ENCODE measurements around the gene MESP2.

Gene MESP2

DNA sequence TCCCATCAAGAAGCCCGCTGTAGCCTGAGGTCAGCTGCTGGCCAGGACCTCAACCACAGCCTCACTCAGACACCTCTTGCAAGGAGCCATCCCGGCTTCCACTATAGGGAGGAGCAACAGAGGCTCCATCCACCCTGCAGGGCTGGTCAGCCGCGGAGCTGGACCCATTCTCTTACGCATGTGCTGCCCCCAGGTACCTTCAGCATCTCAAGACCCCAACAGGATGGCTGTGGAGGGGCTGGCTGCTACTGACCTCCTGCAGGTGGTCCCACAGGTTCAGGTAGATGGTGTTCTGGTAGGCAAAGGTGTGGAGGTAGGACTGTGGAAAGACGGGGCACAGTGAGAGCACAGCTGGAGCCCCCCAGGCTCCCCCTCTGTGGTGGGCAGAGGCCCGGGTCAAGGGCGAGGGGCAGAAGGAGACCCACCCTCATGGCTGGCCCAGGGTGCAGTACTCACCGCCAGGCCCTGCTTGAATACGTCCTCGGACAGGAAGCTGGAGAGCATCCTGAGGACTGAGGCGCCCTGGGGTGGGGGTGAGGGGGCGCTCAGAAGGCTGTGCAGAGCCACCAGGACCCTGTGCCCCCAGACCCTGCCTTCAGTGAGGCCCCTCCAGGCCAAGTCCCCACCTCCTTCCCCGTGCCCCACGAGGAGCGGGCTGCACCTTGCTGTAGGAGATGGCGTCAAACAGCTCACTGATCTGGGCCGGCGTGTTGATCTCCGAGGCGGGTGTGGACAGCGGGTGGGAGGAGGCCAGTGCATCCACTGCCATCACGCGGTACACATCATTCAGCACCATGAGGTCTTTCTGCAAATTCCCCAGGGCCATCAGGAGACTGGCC is 27.1 kb downstream of the MESP2 start:
- no peak for DNase-seq

DNA sequence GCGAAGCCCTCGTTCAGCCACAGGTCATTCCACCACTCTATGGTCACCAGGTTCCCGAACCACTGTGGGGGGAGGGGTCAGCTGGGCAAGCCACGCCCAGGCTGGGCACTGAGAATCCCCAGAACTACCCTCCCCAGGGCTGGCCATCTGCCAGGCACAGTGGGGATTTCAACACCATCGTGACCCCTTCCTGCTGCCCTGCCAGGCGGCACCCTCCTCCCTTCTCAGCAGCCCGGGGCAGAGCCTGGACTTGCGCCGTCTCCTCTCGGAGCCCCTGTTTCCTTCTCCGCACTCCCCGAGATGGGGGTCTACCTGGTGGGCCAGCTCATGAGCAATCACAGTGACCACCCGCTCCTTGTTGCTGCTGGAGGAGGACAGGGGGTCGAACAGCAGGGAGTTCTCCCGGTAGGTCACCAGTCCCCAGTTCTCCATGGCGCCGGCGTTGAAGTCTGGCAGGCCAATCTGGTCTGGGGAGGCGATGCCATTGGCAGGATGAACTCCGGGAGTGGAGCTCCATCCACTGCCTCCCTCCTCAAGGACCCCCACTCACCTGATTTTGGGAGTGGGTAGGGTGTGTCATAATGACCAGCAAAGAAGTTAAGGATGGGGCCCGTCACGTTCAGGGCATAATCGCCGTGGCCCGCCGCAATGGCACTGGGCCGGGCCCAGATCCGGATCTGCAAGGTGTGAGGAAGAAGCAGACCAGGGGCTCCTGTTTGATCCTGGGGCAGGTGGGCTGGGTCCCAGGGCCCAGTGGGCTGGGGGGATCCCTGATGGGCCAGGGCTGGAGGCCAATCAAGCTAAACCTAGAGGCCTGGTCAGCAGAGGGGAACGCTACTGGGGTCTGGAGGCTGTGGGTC is 28.0 kb downstream of the MESP2 start:
- no peak for DNase-seq

DNA sequence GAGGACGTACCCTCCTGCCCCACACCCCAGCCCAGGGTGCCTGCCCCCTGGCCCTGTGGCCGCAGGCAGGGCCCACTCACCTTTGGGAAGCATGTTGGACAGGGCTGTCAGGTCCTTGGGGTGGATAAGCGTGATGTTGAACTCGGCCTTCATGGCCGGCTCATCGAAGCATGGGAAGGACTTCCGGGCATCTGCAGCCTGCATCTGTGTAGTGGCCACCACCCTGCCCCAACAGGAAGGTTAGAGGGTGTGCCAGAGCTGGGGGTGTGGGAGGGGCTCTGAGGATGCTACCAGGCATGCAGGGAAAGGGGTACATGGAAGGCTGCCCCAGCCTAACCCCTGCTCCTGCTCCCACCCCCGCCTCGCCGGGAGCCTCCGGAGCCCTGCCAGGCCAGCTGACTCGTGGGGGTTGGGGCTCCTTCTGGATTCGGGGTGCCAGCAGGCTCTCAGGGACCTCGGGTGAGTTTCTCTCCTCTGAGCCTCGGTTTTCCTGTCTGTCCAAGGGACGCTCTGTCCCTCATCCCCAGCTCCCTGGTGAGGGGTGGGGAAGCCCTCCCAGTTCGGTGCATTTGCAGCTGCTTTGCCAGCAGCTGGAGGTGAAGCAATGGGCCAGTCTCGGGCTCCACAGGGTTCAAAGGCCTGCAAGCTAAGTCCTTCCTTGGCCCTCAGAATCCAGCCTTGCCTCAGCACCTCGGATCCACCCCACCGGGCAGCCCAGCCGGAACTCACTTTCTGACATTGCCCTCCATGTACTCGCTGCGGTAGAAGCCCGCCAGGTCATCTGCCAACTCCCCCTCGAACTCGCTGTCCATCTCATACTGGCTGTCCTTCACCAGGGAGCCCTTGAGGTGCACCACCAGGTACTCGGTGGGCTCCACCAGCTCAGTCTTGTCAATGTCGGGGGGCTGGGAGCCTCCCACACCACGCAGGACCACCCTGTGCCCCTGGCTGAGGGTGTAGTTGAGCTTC is 29.4 kb downstream of the MESP2 start:
- no peak for DNase-seq

DNA sequence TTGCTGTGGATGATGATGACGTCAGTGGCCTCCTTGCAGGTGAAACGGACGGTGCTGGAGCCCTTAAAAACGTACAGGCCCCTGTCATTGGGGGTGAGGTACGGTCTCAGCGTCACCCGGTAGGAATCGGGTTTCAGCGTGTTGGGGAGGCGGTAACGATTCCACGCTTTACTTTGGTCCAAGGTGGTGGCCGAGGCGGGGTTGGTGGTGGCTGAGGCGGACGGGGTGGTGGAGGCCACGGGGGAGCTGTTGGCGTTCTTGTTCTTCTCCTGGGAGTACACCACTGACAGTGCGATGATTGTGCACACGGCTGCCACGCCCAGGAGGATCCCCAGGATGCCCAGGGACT is 30.1 kb downstream of the MESP2 start:
- no peak for DNase-seq

DNA sequence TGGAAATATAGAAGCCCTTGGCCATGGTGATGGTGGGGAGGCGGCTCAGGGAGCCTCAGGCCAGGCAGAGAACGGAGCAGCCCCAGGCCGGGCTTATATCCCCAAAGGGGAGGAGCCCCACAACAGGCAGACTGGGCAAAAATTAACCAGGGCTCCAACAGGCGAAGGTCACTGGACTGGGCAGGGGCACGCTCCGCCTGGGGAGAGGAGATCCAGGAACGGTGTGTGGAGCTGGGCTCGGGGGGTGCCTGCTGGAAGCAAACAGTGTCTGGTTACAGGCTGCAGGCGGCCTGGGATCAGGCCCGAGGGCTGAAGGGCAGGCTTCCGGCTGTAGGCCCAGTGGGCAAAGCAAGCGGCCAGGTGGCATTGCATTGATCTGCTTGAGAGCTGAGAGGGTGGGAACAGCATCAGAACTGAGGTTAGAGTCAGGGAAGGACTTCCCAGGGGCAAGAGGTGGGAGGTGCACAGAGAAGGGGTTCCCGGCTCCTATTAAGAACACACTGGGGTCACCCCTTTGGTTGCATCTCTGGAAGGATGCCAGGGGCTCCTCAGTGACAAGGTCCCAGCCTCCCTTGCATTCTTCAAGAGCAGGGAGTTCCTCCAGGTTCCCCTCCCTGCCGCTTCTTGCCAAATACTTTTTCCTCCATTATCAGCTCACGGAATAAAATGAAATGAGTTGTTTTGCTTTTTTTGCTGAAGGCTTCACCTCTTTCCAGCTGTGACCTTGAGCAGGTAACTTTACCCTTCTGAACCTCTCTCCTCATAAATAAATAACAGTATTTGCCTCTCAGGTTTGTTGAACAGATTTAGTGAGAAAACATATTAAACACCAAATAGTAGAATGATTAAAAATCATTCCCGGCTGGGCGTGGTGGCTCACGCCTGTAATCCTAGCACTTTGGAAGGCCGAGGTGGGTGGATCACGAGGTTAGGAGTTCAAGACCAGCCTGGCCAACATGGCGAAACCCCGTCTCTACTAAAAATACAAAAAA is 30.7 kb downstream of the MESP2 start:
- no peak for DNase-seq

DNA sequence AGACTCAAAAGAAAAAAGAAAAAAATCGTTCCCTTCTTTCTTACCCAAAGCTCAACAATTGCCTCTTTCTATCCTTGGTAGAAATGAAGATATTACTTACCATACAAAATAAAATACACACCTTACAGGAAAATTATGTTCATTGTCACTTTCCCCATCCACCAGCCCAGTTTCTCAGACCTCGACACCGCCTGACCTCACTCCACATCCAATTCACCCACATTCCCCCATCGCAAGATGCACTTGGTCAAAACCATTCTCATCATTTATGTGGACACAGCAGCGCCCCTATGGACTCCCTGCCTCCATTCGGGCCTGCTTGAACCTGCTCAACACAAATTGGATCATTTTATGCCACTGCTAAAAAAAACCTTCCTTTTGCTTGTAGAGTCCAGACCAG is 31.6 kb downstream of the MESP2 start:
- no peak for DNase-seq

DNA sequence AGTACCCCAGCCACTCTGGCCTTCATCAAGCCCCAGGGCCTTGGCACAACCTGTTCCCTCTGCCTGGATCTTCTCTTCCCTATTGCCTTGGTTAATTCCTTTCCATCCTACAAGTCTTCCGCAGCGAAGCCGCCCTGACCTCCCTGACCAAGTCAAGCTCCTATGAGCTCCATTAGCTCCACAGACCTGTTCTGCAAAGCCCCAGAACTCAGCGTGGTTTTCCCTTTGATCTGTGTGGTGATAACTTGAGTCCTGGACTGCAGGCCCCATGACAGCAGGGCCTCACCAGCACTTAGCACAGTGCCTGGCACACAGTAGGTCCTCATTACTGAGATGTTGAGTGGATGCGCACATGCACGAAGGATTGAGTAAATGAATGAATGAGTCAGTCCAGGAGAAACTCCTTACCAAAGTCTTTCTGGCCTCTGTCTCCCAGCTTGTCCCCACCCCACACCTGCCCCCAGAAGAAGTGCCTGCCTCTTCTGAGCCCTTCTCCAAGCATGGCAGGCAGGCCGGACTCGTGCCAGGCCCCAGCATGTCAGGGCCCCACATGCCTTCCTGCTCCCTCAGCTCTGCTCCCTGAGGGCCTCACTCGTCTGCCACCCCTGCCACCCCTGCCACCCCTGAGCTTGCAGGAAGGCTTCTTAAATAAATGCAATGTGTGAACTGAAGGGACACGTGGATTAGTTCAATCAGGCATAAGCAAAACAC is 32.2 kb downstream of the MESP2 start:
- DNase-seq = no peak

DNA sequence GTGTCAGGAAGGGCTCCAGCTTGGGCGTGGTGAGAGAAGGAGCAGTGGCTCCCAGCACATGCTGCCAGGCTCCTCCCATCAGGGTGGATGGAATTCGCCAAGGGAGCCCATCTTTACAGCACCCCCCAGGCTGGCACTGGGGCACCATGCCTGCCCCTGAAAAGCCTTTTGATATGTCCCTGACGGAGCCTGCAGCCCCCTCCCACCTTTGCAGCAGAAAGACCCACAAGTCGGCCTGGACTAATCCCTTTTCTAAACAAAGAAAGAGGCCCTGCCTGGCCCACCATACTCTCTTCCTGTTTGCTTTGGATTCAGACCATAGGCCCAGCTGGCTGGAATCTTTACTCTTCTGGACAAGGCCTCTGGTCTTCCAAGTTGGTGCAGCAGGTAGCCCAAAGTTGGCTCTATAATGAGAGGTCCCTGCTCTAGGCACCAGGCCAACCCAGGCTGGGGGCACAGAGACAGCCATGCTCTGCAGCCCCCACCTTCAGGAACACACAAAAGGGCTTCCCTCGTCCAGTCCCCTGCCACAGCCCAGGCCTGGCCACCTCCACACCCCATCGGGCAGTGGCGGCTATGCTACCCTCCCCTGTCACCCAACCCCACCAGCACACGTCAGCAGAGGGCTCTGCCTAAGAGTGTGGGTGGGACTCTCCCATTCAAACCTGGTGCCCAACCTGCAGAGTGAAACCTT is 33.1 kb downstream of the MESP2 start:
- DNase-seq = no peak

DNA sequence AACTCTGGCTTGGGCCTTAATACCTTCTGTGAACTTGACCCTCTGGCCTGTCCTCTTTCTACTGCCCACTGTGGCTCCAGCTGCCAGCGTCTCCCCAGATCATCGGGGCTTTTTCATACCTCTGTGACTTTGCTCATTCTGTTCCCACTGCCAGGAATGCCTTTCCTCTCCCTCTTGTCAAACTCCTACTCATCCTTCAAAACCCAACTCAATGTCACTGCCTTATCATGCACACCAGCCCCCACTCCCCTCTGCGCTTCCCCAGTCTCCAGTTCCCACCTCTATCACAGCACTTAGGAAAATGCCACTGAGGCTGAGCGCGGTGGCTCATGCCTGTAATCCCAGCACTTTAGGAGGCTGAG is 33.6 kb downstream of the MESP2 start:
- no peak for DNase-seq

DNA sequence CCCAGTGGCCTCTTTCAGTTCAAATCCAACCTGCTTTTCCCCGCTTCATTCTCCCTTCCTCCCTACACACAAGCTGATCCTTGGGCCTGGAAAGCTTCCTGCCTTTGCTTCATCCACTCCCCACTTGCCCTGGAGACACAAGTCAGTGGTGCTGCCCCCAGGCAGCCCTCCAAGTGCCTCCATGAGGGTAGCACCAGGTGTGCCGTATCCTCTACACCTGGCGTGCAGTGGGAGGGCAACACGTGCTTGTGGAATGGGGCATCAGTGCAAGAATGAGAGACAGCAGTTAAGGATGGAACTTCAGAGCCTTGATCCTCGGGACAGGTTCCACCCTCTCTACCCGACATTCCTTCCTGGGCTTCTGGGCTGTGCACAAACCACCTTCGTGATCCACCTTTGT is 34.7 kb downstream of the MESP2 start:
- DNase-seq = no peak

DNA sequence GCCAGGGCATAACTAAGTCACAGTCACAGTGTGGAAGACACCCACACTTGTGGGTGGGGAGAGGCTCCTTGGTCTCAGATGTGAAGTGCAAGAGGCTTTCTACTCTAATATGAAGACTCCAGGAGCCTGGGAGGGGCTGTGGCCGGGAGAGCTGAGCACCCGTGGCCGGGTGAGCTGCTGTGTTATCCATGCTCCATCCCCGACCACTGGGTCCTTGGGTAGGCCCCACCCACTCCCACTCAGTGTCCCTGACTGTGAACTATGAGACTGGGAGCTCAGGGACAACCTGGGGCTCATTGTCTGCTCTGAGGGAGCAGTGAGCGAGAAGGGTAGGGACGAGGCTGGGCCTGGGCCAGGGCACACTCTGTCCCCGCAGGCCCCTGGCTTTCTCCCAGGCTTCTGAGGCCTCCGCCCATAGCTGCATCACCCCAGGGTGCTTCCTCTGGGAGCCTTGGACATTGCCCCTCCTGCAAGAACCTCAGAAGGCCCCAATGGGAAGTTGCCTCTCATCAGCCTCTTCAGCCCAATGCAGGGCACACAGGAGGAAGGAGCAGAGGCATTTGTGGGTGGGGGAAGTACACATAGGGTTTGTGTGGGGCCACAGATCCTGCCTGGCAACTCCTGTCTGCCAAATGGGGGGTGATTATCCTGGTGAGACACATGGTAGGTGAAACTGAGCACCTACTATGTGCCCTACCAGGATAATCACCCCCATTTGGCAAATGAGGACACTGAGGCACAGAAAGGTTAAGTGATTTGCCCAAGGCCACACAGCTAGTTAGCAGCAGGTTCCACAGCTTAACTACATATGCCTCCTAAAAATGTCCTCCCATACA is 36.1 kb downstream of the MESP2 start:
- no peak for DNase-seq

DNA sequence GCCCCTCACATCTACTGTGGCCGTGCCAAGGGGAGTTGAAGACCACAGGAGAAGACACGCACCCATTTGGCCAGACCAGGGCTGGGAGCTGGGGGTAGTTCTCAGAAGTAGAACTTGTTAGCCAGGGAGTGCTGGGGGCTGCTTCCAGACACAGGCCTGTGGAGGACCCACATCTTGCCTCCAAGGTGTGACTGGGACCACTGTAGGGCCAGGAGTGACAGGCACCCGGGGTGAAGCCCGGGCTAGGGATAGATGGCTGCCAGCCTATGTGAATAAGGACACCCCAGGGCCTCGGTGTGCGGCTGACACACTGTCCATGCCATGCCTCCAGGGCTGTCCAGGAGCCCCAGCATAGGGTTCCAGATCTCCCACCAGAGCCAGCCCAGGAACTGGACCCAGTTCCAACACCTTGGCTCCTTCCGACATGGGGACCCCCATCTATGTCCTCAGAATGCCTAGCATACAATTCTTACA is 36.8 kb downstream of the MESP2 start:
- no peak for DNase-seq

DNA sequence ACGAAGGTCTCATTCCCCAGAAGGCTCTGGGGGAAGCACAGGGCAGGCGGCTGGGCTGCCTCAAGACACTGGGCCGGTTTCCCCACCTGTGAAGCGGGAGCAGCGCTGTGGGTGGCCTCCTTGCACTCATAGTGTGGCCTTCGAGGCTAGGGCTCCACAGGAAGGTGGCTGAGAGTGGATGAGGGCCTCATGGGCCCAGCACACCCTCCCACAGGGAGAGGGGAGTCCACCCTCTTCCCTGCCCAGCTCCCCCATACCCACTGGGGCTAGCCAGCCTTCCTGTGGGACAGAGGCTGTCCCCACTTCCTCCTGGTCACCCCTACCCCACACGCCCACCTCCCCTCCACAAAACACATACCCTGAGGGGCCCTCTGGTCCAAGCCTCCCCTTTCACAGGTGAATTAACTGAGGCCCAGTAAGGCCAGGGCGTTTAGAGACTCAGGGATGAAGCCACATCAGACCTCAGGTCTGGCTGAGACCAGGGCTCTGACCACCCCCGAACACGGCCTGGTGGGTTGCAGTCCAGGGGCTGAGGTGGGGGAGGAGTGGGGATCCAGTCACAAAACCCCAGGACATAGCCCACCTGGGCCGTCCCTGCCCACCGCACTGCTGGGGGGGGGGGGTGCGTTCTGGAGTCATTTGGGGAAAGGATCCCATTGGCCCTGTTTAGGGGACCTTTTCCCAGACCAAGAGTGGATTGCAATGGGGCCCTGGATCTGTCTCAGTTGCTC is 37.4 kb downstream of the MESP2 start:
- no peak for DNase-seq

DNA sequence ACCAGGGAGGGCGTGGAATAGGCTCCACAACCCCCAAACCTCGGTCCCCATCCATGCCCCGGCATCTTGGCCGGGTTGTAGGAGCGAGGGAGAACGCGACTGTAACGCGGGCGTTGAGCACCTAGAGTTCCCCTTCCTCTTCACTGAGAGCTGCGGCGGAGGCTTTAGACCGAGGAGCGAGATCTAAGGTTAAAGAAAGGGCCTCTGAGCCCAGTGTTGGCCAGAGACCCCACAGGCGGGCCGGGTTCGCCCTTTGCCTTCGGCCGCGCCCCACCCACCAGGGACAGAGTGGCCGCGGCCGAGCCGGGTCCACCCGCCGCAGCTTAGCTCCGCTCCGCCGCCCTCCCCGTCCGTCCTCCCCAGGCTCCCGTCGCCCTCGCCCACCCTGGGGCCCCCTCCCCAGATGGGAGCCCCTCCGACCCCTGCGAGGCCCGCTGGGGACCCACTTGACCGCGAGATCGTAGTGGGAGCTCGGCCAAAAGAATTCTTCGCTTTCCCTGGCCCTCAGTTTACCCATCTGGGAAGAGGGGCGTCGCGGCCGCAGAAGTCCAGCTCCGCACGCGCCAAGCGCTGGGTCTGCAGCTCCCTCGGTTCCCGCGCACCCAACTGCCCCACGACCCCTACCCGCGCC is 38.1 kb downstream of the MESP2 start:
- DNase-seq = no peak

DNA sequence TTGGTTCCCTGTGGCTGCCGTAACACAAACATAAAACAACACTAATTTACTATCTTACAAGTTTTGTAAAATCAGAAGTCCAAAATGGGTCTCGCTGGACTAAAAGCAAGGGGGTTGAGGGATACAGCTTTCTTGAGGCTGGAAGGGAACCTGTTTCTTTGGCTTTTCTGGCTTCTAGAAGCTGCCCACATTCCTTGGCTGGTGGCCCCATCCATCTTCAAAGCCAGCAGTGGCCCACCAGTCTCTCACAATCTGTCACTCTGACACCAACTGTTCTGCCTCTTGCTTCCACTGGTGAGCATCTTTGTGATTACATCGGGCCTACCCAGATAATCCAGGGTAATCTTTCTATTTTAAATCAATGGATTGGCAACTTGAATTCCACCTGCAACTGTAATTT is 39.6 kb downstream of the MESP2 start:
- no peak for DNase-seq

DNA sequence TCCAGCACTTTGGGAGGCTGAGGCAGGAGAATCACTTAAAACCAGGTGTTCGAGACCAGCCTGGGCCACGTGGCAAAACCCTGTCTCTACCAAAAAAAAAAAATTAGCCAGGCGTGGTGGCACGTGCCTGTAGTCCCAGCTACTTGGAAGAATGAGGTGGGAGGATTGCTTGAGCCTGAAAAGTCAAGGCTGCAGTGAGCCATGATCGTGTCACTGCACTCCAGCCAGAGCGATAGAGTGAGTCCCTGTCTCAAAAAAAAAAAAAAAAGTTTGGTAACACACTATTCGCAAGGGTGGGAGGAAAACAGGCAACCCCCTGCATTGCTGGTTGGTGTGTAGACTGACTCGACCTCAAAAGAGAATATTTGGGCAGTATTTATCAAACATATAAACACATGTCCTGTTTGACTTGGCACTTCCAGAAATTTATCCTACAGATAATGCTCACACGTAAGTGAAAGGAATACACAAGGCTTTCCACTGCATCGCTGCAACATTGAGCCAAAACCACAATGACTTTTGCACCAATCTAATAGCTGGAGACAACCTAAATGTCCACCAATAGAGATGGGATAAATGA is 41.7 kb downstream of the MESP2 start:
- no peak for DNase-seq

DNA sequence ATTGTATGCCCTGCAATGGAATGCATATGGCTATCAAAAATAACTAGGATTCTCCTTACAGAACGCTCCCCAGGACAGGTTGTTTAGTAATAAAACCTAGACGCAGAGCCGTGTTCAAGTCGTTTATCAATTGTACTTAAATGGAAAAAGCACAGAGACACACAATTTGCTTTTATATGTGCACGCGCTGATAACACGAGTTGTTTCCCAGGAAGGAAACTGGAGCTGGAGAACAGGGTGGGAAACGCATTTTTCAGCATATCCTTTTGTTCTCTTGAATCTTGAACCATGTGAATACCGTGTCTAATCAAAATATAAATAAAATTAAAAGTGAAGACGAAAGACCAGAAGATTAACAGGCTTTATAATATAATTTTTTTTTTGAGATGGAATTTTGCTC is 42.2 kb downstream of the MESP2 start:
- DNase-seq = no peak

All from activated CD4-positive, alpha-beta T cell treated with anti-CD3 and anti-CD28 coated beads for 1 hour (primary cell).